Activated CD4-positive, alpha-beta T cell treated with anti-CD3 and anti-CD28 coated beads, Interleukin-2, amount 50 U/mL, for 48 hours (primary cell): ENCODE measurements around the gene IQGAP2.
"Not testable (repeated sequence)": the region's sequence is repeated elsewhere in the genome, so short reads cannot be mapped to it uniquely, and the experiment has no call there.

Experiments used
- DNase-seq, 2 experiments: peaks; one replicate each; pipeline ENCODE4 v3.0.0-alpha.2; 2020

Gene IQGAP2, protein sequence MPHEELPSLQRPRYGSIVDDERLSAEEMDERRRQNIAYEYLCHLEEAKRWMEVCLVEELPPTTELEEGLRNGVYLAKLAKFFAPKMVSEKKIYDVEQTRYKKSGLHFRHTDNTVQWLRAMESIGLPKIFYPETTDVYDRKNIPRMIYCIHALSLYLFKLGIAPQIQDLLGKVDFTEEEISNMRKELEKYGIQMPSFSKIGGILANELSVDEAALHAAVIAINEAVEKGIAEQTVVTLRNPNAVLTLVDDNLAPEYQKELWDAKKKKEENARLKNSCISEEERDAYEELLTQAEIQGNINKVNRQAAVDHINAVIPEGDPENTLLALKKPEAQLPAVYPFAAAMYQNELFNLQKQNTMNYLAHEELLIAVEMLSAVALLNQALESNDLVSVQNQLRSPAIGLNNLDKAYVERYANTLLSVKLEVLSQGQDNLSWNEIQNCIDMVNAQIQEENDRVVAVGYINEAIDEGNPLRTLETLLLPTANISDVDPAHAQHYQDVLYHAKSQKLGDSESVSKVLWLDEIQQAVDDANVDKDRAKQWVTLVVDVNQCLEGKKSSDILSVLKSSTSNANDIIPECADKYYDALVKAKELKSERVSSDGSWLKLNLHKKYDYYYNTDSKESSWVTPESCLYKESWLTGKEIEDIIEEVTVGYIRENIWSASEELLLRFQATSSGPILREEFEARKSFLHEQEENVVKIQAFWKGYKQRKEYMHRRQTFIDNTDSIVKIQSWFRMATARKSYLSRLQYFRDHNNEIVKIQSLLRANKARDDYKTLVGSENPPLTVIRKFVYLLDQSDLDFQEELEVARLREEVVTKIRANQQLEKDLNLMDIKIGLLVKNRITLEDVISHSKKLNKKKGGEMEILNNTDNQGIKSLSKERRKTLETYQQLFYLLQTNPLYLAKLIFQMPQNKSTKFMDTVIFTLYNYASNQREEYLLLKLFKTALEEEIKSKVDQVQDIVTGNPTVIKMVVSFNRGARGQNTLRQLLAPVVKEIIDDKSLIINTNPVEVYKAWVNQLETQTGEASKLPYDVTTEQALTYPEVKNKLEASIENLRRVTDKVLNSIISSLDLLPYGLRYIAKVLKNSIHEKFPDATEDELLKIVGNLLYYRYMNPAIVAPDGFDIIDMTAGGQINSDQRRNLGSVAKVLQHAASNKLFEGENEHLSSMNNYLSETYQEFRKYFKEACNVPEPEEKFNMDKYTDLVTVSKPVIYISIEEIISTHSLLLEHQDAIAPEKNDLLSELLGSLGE (N-terminal part only)

GRCh38 chr5:76402886-76403765 is at the start of gene IQGAP2:
IQGAP2 (plus strand) TSS chr5:76403285; CDS start chr5:76403546, 261 bp downstream.
- peak; percentile 77 to 81 for DNase-seq

DNA sequence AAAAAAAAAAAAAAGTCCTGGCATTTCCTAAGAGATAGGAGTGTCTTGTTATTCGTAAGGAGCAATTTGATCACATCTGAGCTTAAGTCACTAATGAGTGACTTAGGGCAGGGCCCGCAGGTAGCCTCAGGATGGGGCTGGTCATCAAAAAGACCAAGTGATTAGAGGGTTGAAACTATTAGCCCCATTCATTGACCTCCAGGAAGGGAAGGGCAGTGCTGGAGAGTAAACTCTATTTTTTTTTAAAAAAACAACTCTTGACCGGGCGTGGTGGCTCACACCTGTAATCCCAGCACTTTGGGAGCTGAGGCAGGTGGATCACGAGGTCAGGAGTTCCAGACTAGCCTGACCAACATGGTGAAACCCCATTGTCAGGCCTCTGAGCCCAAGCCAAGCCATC is 46.2 kb upstream of the IQGAP2 start:
- no peak for DNase-seq

- no peak for DNase-seq
These were observed 39.5 kb upstream of the IQGAP2 start for GRCh38 chr5:76363352-76364225.

- DNase-seq: no peak
These were observed 38.9 kb upstream of the IQGAP2 start for GRCh38 chr5:76364226-76364589.

DNA sequence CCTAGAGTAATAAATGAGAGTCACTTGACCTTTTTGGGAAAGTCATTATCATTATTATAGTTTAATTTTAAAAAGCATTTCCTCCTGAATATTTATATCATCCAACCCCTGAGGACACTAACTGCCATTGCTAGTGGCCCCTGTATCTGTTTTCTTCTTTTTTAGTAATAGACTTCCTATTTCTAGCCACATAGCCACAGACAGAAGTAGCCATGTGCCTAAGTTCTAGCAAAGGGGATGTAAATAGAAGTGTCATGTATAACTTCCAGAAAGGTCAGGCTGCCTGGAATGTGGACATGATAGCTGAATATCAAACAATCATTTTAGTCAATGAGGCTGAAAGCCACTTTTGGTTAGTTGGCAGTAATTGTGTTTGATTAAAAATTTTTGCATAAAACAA is 37.5 kb upstream of the IQGAP2 start:
- no peak for DNase-seq

DNA sequence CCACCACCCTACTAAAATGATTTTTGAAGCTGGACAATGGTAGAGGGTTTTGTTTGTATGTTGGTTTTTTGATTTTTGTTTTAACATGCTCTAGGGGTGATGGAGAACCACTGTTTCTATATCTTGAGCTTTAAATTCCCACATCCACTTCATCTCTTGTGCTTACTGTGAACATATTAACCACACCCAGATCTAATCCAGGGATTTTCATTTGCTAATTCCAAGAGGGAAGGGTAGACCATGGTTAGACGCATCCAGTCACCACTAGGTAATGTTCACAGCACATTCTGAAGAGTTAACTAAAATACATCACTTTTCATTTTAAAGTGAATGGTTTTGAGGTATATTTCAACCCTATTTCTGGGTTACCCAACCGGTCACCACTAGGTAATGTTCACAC is 36.5 kb upstream of the IQGAP2 start:
- no peak for DNase-seq

DNA sequence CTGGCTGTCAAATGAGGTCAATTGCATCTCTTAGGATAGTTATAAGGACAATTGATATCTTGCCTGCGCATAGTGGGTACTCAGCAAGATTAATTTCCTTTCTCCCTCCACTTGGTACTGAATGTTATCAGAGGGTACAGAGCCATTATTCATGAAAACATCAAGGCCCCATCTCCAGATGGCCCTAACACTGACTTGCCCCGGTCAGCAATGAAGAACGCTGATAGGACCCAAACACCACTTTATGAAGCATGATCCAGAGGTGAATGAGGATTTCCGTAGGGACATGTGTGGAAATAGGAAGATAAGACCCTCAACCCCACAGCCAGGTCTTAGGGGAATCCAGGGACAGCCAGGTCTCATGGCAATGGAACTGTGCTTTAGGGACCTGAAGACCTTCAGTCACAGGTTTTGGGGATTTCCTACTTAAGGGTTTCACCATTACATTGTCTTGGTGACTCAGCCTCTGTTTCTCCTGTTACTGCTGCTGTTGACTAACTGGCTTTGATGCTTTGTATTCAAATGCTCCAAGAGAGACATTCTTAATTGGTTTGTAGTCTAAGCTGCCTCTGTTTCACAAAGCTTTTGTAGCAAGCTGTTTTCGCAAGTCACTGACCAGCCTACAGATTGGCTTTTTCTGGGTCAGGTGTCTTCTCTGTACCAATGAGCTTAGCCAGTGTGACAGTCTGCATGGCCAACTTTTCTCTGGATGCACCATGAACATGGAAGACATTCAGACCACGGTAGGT is 35.3 kb upstream of the IQGAP2 start:
- peak; percentile 14 to 19 for DNase-seq

DNA sequence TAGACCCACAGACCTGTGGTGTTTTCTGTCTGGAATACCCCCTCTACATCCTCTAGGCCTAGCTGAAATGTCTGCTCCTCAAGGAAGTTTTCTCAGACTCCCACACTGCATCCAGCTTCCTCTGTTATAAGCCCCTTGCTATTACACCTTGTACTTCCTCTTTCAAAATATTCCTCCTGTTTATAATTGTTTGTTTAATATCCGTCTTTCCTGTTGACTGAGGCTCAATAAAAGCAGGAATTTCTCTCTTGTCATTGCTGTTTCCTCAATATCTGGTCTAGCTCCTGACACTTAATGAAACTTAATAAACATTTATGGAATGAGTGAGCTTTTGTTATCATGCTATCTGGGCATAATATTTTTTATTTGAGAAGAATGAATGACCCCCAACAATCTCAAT is 34.1 kb upstream of the IQGAP2 start:
- DNase-seq: no peak

- DNase-seq: not testable (repeated sequence)
These were observed 33.4 kb upstream of the IQGAP2 start for GRCh38 chr5:76369668-76370067.

- DNase-seq: no peak
These were observed 31.1 kb upstream of the IQGAP2 start for GRCh38 chr5:76371960-76372322.

DNA sequence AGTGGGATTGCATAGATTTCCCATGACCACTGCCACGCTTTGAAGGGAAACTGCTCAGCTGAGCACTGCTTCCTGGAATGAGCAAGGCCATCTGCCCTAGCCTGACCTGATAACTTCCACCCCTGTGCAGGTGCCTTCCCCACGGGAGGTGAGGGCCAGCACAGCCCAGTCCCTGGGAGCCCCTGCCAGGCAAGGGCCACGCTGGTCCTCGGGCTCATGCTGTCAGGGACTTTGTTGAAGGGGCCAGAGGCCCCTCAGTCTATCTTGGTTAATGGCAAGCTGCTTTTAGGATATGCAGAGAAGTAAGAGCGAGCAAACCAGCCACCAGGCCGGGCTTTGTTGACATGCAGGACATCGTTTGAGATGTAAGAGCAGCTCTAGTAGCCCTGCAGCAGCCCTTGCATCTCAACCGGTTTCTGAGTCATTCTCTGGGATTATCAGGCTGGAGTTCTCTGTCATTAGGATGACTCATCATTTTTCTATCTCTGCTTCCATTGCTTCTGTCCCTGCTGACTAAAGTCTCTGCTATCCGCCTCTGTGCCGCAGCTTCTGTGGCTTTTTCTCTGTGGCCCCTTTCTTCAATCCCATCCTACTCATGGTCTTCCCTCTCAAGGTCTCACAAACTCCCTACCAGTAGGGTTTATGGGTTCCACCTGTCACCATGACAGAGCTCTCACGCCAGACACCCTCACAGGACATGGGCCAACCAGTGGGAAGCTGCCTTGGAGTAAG is 30.6 kb upstream of the IQGAP2 start:
- no peak for DNase-seq

- no peak for DNase-seq
These were observed 26.8 kb upstream of the IQGAP2 start for GRCh38 chr5:76376148-76376865.

- no peak for DNase-seq
These were observed 26.2 kb upstream of the IQGAP2 start for GRCh38 chr5:76376866-76377230.

DNA sequence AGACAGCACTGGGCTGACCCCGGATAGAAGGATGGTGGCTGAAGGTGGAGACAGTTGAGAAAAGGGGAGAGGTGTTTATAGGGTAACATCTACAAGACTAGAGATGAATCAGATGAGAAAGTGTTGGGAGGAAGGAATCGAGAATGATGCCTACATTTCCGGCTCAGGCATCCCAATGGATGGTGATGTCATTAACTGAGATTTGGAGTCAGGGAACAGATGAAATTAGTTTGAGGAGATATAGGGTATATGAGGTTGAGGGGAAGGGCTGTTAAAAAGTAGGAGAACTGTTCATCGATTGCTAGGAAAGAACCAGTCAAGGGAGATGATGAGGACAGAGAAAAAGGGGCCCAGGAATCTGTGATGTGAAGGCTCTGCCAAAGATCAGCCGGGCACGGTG is 24.7 kb upstream of the IQGAP2 start:
- no peak for DNase-seq

- DNase-seq: no peak
These were observed 23.8 kb upstream of the IQGAP2 start for GRCh38 chr5:76379316-76379715.

DNA sequence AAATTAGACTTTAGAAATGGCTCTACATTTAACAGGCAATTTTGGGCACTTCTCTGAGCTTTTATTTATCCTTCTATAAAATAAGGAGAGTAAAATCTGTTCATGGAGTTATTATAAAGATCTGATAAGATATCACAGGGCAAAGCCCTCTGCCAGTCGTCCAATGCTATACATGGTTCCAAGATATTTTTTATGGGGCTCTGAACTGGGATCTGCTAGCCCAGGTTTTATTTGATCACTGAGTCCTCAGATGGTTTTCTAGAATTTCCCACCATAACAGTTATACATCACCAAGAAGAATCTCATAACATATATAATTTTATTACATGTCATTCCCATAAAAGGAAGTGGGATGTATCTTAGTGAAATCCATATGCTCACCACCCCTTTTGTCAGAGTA is 23.2 kb upstream of the IQGAP2 start:
- DNase-seq: no peak

- no peak for DNase-seq
These were observed 22.6 kb upstream of the IQGAP2 start for GRCh38 chr5:76380346-76381066.

- no peak for DNase-seq
These were observed 19.8 kb upstream of the IQGAP2 start for GRCh38 chr5:76383126-76383832.
